ENCODE data around the gene CRB3. TPM values are rescaled to one million over a fixed set of nuclear protein-coding genes. Genes with fewer than 3 reads are reported as not detected.

Gene CRB3
- total RNA-seq, 1 experiment from 2014 or later: 29.9 TPM

DNA sequence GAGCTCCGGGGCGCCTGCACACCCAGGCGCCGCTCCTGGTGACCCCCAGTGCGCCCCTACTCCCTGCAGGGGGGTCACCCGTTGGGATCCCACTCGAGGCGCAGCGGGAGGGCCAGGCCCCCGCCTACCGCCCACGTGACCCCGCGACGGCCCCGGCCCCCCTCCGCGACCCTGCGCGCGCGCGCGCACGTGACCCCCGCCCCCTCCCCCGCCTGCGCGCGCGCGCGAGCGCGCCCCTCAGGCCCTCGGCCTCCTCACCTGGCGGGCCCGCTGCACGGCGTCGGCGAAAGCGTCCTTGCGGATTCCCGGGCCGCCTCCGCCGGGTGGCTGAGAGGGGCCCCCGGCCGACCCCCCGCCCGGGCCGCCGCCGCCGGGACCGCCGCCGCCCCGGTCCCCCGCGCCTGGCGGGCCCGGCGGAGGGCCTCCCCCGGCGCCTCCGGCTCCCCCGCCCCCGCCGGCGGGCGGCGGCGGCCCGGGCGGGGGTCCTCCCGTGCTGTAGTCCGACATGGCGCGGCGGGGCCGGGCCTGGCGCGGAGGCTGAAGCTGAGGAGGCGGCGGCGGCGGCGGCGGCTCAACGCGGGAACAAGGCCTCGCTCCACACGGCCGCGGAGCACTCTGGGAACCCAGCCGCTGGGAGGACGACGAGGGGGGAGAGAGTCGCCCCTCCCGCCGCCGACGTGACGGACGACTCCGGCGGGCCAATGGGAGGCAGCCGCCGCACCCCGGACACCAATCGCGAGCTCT, 39.7 kb upstream of the CRB3 start, which contains the start of gene KHSRP (continued):
- TF ChIP-seq, protein P1, sequence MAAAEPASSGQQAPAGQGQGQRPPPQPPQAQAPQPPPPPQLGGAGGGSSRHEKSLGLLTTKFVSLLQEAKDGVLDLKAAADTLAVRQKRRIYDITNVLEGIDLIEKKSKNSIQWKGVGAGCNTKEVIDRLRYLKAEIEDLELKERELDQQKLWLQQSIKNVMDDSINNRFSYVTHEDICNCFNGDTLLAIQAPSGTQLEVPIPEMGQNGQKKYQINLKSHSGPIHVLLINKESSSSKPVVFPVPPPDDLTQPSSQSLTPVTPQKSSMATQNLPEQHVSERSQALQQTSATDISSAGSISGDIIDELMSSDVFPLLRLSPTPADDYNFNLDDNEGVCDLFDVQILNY (CRISPR knock-in tag; IDR thresholded peaks at IDR 0.05): peak; percentile 72; the same call in 1 of the 2 replicates
- TF ChIP-seq MYBL2 (CRISPR knock-in tag; IDR thresholded peaks at IDR 0.05) (0 out of 2 replicates have a peak, but pooled peaks have one; percentile 69), ZNF671 (CRISPR knock-in tag; IDR thresholded peaks at IDR 0.05) (no peak), FOXK1 (CRISPR knock-in tag; IDR thresholded peaks at IDR 0.05) (0 out of 2 replicates have a peak, but pooled peaks have one; percentile 52)
- TF ChIP-seq, protein P2, sequence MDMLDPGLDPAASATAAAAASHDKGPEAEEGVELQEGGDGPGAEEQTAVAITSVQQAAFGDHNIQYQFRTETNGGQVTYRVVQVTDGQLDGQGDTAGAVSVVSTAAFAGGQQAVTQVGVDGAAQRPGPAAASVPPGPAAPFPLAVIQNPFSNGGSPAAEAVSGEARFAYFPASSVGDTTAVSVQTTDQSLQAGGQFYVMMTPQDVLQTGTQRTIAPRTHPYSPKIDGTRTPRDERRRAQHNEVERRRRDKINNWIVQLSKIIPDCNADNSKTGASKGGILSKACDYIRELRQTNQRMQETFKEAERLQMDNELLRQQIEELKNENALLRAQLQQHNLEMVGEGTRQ (CRISPR knock-in tag; IDR thresholded peaks at IDR 0.05): peak; percentile 90
- TF ChIP-seq, protein P3, sequence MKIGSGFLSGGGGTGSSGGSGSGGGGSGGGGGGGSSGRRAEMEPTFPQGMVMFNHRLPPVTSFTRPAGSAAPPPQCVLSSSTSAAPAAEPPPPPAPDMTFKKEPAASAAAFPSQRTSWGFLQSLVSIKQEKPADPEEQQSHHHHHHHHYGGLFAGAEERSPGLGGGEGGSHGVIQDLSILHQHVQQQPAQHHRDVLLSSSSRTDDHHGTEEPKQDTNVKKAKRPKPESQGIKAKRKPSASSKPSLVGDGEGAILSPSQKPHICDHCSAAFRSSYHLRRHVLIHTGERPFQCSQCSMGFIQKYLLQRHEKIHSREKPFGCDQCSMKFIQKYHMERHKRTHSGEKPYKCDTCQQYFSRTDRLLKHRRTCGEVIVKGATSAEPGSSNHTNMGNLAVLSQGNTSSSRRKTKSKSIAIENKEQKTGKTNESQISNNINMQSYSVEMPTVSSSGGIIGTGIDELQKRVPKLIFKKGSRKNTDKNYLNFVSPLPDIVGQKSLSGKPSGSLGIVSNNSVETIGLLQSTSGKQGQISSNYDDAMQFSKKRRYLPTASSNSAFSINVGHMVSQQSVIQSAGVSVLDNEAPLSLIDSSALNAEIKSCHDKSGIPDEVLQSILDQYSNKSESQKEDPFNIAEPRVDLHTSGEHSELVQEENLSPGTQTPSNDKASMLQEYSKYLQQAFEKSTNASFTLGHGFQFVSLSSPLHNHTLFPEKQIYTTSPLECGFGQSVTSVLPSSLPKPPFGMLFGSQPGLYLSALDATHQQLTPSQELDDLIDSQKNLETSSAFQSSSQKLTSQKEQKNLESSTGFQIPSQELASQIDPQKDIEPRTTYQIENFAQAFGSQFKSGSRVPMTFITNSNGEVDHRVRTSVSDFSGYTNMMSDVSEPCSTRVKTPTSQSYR (CRISPR knock-in tag; IDR thresholded peaks at IDR 0.05): no peak

DNA sequence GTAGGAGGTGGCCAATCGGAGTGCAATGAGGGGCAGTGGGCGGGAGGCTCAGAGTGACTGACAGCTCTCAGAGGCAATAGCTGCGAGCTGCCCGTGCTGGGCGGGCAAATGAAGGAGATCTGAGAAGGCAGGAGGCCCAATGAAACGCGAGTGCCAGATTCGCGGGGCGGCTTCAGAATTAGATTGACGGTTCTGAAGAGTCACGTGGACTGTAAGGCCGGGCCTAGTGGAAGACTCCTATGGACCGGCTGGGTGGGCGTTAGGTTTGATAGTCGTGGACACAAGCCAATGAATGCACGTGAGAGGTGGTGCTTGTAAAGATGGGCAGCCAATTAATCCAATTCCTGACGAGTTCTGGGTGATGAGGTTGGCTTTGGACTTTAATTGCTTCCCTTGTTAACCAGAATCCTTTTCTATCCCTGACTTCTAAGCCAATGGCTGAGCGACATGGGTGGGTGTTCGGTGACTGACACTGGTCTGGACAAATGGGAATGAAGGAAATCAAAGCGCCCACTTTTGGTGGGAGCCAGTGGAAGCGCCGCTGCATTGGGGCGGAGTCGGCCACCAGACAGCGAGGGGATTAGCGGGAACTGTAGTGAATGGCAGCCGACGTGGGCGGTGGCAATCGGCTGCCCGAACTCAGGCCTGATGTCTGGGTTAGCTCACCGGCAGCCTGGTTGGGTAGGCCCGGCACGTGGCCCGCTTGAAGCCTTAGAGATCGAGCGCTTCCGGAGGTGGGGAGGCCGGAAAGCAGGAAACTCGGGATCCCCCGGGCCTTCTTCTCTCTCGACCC, 38.9 kb upstream of the CRB3 start:
- Mint-ChIP-seq H3K36me3 (peaks cover 28% of the 10 kb centered on the region), H3K27me3 (ENCODE audit: low read depth) (peaks cover 32% of the 10 kb centered on the region), H3K4me1 (peaks cover 14% of the 10 kb centered on the region), H3K4me3 (peak overlapping the region; percentile 52), H3K27ac (peak overlapping the region; percentile 34; the same call in 1 of the 2 replicates), H3K9me3 (peaks cover 6% of the 10 kb centered on the region)
- peak; percentile 88 for ATAC-seq
- ChIA-PET POLR2A (interaction anchor here (0.8 to 1.4 kb wide), 5 partner anchors 13 to 341 kb away, joined by 4 to 10 read pairs (median 4); partner anchors contain the start of genes ALKBH7 and GTF2F1), CTCF (interaction anchor here (0.6 to 2.5 kb wide), 11 partner anchors 8 to 439 kb away, joined by 3 to 11 read pairs (median 4); partner anchors contain the start of genes ALKBH7, DENND1C and SLC25A23)
- DNase-seq (ENCODE audit: low spot score): peak; percentile 99
- peak; percentile 87; the same call in 1 of the 2 replicates for TF ChIP-seq ZNF232 (CRISPR knock-in tag; IDR thresholded peaks at IDR 0.05)
- TF ChIP-seq, protein P4, sequence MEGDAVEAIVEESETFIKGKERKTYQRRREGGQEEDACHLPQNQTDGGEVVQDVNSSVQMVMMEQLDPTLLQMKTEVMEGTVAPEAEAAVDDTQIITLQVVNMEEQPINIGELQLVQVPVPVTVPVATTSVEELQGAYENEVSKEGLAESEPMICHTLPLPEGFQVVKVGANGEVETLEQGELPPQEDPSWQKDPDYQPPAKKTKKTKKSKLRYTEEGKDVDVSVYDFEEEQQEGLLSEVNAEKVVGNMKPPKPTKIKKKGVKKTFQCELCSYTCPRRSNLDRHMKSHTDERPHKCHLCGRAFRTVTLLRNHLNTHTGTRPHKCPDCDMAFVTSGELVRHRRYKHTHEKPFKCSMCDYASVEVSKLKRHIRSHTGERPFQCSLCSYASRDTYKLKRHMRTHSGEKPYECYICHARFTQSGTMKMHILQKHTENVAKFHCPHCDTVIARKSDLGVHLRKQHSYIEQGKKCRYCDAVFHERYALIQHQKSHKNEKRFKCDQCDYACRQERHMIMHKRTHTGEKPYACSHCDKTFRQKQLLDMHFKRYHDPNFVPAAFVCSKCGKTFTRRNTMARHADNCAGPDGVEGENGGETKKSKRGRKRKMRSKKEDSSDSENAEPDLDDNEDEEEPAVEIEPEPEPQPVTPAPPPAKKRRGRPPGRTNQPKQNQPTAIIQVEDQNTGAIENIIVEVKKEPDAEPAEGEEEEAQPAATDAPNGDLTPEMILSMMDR (IDR thresholded peaks at IDR 0.05): no peak
- TF ChIP-seq JUN (CRISPR knock-in tag; IDR thresholded peaks at IDR 0.05): peak; percentile 96
- TF ChIP-seq, protein P5, sequence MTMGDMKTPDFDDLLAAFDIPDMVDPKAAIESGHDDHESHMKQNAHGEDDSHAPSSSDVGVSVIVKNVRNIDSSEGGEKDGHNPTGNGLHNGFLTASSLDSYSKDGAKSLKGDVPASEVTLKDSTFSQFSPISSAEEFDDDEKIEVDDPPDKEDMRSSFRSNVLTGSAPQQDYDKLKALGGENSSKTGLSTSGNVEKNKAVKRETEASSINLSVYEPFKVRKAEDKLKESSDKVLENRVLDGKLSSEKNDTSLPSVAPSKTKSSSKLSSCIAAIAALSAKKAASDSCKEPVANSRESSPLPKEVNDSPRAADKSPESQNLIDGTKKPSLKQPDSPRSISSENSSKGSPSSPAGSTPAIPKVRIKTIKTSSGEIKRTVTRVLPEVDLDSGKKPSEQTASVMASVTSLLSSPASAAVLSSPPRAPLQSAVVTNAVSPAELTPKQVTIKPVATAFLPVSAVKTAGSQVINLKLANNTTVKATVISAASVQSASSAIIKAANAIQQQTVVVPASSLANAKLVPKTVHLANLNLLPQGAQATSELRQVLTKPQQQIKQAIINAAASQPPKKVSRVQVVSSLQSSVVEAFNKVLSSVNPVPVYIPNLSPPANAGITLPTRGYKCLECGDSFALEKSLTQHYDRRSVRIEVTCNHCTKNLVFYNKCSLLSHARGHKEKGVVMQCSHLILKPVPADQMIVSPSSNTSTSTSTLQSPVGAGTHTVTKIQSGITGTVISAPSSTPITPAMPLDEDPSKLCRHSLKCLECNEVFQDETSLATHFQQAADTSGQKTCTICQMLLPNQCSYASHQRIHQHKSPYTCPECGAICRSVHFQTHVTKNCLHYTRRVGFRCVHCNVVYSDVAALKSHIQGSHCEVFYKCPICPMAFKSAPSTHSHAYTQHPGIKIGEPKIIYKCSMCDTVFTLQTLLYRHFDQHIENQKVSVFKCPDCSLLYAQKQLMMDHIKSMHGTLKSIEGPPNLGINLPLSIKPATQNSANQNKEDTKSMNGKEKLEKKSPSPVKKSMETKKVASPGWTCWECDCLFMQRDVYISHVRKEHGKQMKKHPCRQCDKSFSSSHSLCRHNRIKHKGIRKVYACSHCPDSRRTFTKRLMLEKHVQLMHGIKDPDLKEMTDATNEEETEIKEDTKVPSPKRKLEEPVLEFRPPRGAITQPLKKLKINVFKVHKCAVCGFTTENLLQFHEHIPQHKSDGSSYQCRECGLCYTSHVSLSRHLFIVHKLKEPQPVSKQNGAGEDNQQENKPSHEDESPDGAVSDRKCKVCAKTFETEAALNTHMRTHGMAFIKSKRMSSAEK (CRISPR knock-in tag; IDR thresholded peaks at IDR 0.05; ENCODE audit: borderline replicate concordance): peak; percentile 84; the same call in 1 of the 2 replicates
- peak; percentile 92 for TF ChIP-seq CREB1 (CRISPR knock-in tag; IDR thresholded peaks at IDR 0.05)
- peak; percentile 95 for TF ChIP-seq SMAD3 (CRISPR knock-in tag; IDR thresholded peaks at IDR 0.05; ENCODE audit: borderline replicate concordance)
- TF ChIP-seq, protein P6, sequence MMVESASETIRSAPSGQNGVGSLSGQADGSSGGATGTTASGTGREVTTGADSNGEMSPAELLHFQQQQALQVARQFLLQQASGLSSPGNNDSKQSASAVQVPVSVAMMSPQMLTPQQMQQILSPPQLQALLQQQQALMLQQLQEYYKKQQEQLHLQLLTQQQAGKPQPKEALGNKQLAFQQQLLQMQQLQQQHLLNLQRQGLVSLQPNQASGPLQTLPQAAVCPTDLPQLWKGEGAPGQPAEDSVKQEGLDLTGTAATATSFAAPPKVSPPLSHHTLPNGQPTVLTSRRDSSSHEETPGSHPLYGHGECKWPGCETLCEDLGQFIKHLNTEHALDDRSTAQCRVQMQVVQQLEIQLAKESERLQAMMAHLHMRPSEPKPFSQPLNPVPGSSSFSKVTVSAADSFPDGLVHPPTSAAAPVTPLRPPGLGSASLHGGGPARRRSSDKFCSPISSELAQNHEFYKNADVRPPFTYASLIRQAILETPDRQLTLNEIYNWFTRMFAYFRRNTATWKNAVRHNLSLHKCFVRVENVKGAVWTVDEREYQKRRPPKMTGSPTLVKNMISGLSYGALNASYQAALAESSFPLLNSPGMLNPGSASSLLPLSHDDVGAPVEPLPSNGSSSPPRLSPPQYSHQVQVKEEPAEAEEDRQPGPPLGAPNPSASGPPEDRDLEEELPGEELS (CRISPR knock-in tag; IDR thresholded peaks at IDR 0.05): peak; percentile 98
- peak; percentile 96; the same call in 1 of the 2 replicates for TF ChIP-seq ZNF219 (CRISPR knock-in tag; IDR thresholded peaks at IDR 0.05; ENCODE audit: borderline replicate concordance)
- TF ChIP-seq, protein P7, sequence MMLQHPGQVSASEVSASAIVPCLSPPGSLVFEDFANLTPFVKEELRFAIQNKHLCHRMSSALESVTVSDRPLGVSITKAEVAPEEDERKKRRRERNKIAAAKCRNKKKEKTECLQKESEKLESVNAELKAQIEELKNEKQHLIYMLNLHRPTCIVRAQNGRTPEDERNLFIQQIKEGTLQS (CRISPR knock-in tag; conservative IDR thresholded peaks at IDR 0.05): peak; percentile 89
- no peak for TF ChIP-seq ZNF263 (CRISPR knock-in tag; IDR thresholded peaks at IDR 0.05; ENCODE audit: low read depth)
- TF ChIP-seq EMX1 (CRISPR knock-in tag; IDR thresholded peaks at IDR 0.05): no peak
- TF ChIP-seq, protein P8, sequence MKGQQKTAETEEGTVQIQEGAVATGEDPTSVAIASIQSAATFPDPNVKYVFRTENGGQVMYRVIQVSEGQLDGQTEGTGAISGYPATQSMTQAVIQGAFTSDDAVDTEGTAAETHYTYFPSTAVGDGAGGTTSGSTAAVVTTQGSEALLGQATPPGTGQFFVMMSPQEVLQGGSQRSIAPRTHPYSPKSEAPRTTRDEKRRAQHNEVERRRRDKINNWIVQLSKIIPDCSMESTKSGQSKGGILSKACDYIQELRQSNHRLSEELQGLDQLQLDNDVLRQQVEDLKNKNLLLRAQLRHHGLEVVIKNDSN (CRISPR knock-in tag; IDR thresholded peaks at IDR 0.05): peak; percentile 92
- TF ChIP-seq FOXJ3 (CRISPR knock-in tag; IDR thresholded peaks at IDR 0.05; ENCODE audit: borderline replicate concordance): no peak
